ENCODE results near the gene RIPPLY2.
"Not testable (repeated sequence)": the region's sequence is repeated elsewhere in the genome, so short reads cannot be mapped to it uniquely, and the experiment has no call there.

RIPPLY2 gene

GRCh38 chr6:83872386-83873118 is 19.4 kb downstream of the RIPPLY2 start:
- Mint-ChIP-seq H3K9me3 (peaks cover 11% of the 10 kb centered on the region), H3K27me3 (no peaks in the 10 kb centered on the region), H3K36me3 (peaks cover 26% of the 10 kb centered on the region), H3K4me1 (peaks cover 14% of the 10 kb centered on the region), H3K4me3 (no peak overlapping the region), H3K27ac (no peak overlapping the region)
- CTCF ChIA-PET: no interaction called here
- no peak for DNase-seq

GRCh38 chr6:83873869-83874268 is 20.7 kb downstream of the RIPPLY2 start:
- CTCF ChIA-PET: no interaction called here
- peak overlapping the region; percentile 3 for H3K27ac Mint-ChIP-seq
- peaks cover 4% of the 10 kb centered on the region for H3K9me3 Mint-ChIP-seq
- DNase-seq: no peak
- H3K27me3 Mint-ChIP-seq: no peaks in the 10 kb centered on the region
- peaks cover 14% of the 10 kb centered on the region for H3K4me1 Mint-ChIP-seq
- H3K4me3 Mint-ChIP-seq: no peak overlapping the region
- H3K36me3 Mint-ChIP-seq: peaks cover 13% of the 10 kb centered on the region

- no peak for DNase-seq
- Mint-ChIP-seq H3K36me3 (peaks cover 10% of the 10 kb centered on the region), H3K27me3 (no peaks in the 10 kb centered on the region), H3K27ac (no peak overlapping the region), H3K4me3 (no peak overlapping the region), H3K9me3 (peaks cover 4% of the 10 kb centered on the region), H3K4me1 (peaks cover 14% of the 10 kb centered on the region)
- CTCF ChIA-PET: no interaction called here
Observed at GRCh38 chr6:83875843-83876242, 22.7 kb downstream of the RIPPLY2 start.

GRCh38 chr6:83878902-83879644 is 25.9 kb downstream of the RIPPLY2 start:
- Mint-ChIP-seq H3K4me1 (peaks cover 4% of the 10 kb centered on the region), H3K27ac (no peak overlapping the region), H3K36me3 (peaks cover 3% of the 10 kb centered on the region), H3K27me3 (no peaks in the 10 kb centered on the region), H3K4me3 (no peak overlapping the region), H3K9me3 (no peaks in the 10 kb centered on the region)
- CTCF ChIA-PET: interaction anchor here (1.5 kb wide), 1 partner anchor 1444 kb away, joined by 5 read pairs; no protein-coding TSS in a partner anchor
- no peak for DNase-seq

- CTCF ChIA-PET: interaction anchor here (1.5 kb wide), 1 partner anchor 1444 kb away, joined by 5 read pairs; no protein-coding TSS in a partner anchor
- H3K4me1 Mint-ChIP-seq: peaks cover 2% of the 10 kb centered on the region
- no peaks in the 10 kb centered on the region for H3K9me3 Mint-ChIP-seq
- H3K36me3 Mint-ChIP-seq: no peaks in the 10 kb centered on the region
- H3K27ac Mint-ChIP-seq: no peak overlapping the region
- no peaks in the 10 kb centered on the region for H3K27me3 Mint-ChIP-seq
- DNase-seq: no peak
- H3K4me3 Mint-ChIP-seq: no peak overlapping the region
Observed at GRCh38 chr6:83879746-83880145, 26.6 kb downstream of the RIPPLY2 start.

- H3K27ac Mint-ChIP-seq: no peak overlapping the region
- H3K4me3 Mint-ChIP-seq: no peak overlapping the region
- H3K36me3 Mint-ChIP-seq: no peaks in the 10 kb centered on the region
- H3K4me1 Mint-ChIP-seq: peaks cover 2% of the 10 kb centered on the region
- CTCF ChIA-PET: no interaction called here
- H3K27me3 Mint-ChIP-seq: no peaks in the 10 kb centered on the region
- no peak for DNase-seq
- no peaks in the 10 kb centered on the region for H3K9me3 Mint-ChIP-seq
Observed at GRCh38 chr6:83883240-83883639, 30.1 kb downstream of the RIPPLY2 start.

- Mint-ChIP-seq H3K4me1 (peaks cover 2% of the 10 kb centered on the region), H3K9me3 (no peaks in the 10 kb centered on the region), H3K27ac (no peak overlapping the region), H3K36me3 (no peaks in the 10 kb centered on the region), H3K4me3 (no peak overlapping the region), H3K27me3 (no peaks in the 10 kb centered on the region)
- DNase-seq: no peak
- CTCF ChIA-PET: interaction anchor here (1.0 kb wide), 2 partner anchors 14 to 343 kb away, joined by 3 to 4 read pairs; partner anchors contain the start of gene CEP162
Observed at GRCh38 chr6:83884523-83884922, 31.4 kb downstream of the RIPPLY2 start.

GRCh38 chr6:83885984-83886383 is 32.8 kb downstream of the RIPPLY2 start:
- no peak for DNase-seq
- Mint-ChIP-seq H3K27ac (no peak overlapping the region), H3K4me3 (no peak overlapping the region), H3K36me3 (no peaks in the 10 kb centered on the region), H3K9me3 (no peaks in the 10 kb centered on the region), H3K27me3 (no peaks in the 10 kb centered on the region), H3K4me1 (peaks cover 2% of the 10 kb centered on the region)
- CTCF ChIA-PET: interaction anchor here (1.3 to 1.9 kb wide), 3 partner anchors 26 to 342 kb away, joined by 3 to 8 read pairs (median 7); partner anchors contain the start of genes CEP162 and CYB5R4

- H3K4me1 Mint-ChIP-seq: peaks cover under 1% of the 10 kb centered on the region
- no peaks in the 10 kb centered on the region for H3K27me3 Mint-ChIP-seq
- DNase-seq: no peak
- no peak overlapping the region for H3K4me3 Mint-ChIP-seq
- H3K9me3 Mint-ChIP-seq: no peaks in the 10 kb centered on the region
- no peak overlapping the region for H3K27ac Mint-ChIP-seq
- CTCF ChIA-PET: no interaction called here
- peaks cover 4% of the 10 kb centered on the region for H3K36me3 Mint-ChIP-seq
Observed at GRCh38 chr6:83889621-83890020, 36.5 kb downstream of the RIPPLY2 start.

- no peak overlapping the region for H3K27ac Mint-ChIP-seq
- DNase-seq: no peak
- no peak overlapping the region for H3K4me3 Mint-ChIP-seq
- H3K4me1 Mint-ChIP-seq: no peaks in the 10 kb centered on the region
- CTCF ChIA-PET: no interaction called here
- no peaks in the 10 kb centered on the region for H3K9me3 Mint-ChIP-seq
- H3K36me3 Mint-ChIP-seq: peaks cover 8% of the 10 kb centered on the region
- no peaks in the 10 kb centered on the region for H3K27me3 Mint-ChIP-seq
Observed at GRCh38 chr6:83890520-83890919, 37.4 kb downstream of the RIPPLY2 start.

GRCh38 chr6:83891586-83891985 is 38.4 kb downstream of the RIPPLY2 start:
- Mint-ChIP-seq H3K4me1 (no peaks in the 10 kb centered on the region), H3K9me3 (no peaks in the 10 kb centered on the region), H3K4me3 (no peak overlapping the region), H3K27me3 (no peaks in the 10 kb centered on the region), H3K27ac (no peak overlapping the region), H3K36me3 (peaks cover 17% of the 10 kb centered on the region)
- DNase-seq: no peak
- CTCF ChIA-PET: no interaction called here

GRCh38 chr6:83893024-83893423 is 39.9 kb downstream of the RIPPLY2 start:
- Mint-ChIP-seq H3K27ac (no peak overlapping the region), H3K36me3 (peaks cover 20% of the 10 kb centered on the region), H3K27me3 (no peaks in the 10 kb centered on the region), H3K9me3 (peaks cover 5% of the 10 kb centered on the region), H3K4me3 (no peak overlapping the region), H3K4me1 (no peaks in the 10 kb centered on the region)
- no peak for DNase-seq
- CTCF ChIA-PET: no interaction called here

- CTCF ChIA-PET, H3K27me3 Mint-ChIP-seq, DNase-seq, H3K4me3 Mint-ChIP-seq, H3K27ac Mint-ChIP-seq, H3K4me1 Mint-ChIP-seq: not testable (repeated sequence)
- Mint-ChIP-seq H3K9me3 (peaks cover 13% of the 10 kb centered on the region), H3K36me3 (peaks cover 22% of the 10 kb centered on the region)
Observed at GRCh38 chr6:83897094-83897493, 43.9 kb downstream of the RIPPLY2 start.

GRCh38 chr6:83901624-83902023 is 48.5 kb downstream of the RIPPLY2 start:
- no peak for DNase-seq
- Mint-ChIP-seq H3K9me3 (peaks cover 38% of the 10 kb centered on the region), H3K27ac (no peak overlapping the region), H3K4me1 (no peaks in the 10 kb centered on the region), H3K4me3 (no peak overlapping the region), H3K27me3 (no peaks in the 10 kb centered on the region), H3K36me3 (peaks cover 9% of the 10 kb centered on the region)
- CTCF ChIA-PET: no interaction called here

GRCh38 chr6:83904395-83904794 is 51.2 kb downstream of the RIPPLY2 start:
- Mint-ChIP-seq H3K27me3 (no peaks in the 10 kb centered on the region), H3K27ac (no peak overlapping the region), H3K4me3 (no peak overlapping the region), H3K36me3 (peaks cover 10% of the 10 kb centered on the region), H3K9me3 (peaks cover 33% of the 10 kb centered on the region), H3K4me1 (no peaks in the 10 kb centered on the region)
- DNase-seq: no peak
- CTCF ChIA-PET: no interaction called here
